WTC11 (cell line): ENCODE results near the gene RAD50.

Experiments
- ESRRA ChIP-seq: sonication (generic); formaldehyde crosslinking; IDR thresholded peaks from 2 replicates; pipeline ENCODE4 v1.8.1; 2022; ENCODE audit warnings: mild to moderate bottlenecking, missing genetic modification reagents, borderline replicate concordance
- ETV6 ChIP-seq: sonication (generic); formaldehyde crosslinking; IDR thresholded peaks from 2 replicates; pipeline ENCODE4 v1.8.1; 2022; ENCODE audit warnings: mild to moderate bottlenecking, missing genetic modification reagents
- FOXP1 ChIP-seq: sonication (generic); formaldehyde crosslinking; IDR thresholded peaks from 2 replicates; pipeline ENCODE4 v1.8.0; 2022; ENCODE audit warnings: missing genetic modification reagents, mild to moderate bottlenecking, moderate library complexity, borderline replicate concordance
- KAT7 ChIP-seq: sonication (generic); formaldehyde crosslinking; IDR thresholded peaks from 2 replicates; pipeline ENCODE4 v1.8.1; 2023; ENCODE audit warnings: missing genetic modification reagents, mild to moderate bottlenecking, borderline replicate concordance
- NFYB ChIP-seq: sonication (generic); formaldehyde crosslinking; conservative IDR thresholded peaks from 2 replicates; pipeline ENCODE4 v1.8.0; 2022; ENCODE audit warnings: low read depth, missing genetic modification reagents
- ZNF121 ChIP-seq: sonication (generic); formaldehyde crosslinking; IDR thresholded peaks from 2 replicates; pipeline ENCODE4 v1.8.0; 2023; ENCODE audit warnings: missing genetic modification reagents
- ZNF138 ChIP-seq: sonication (generic); formaldehyde crosslinking; conservative IDR thresholded peaks from 2 replicates; pipeline ENCODE4 v1.8.1; 2022; ENCODE audit warnings: mild to moderate bottlenecking, moderate library complexity, missing genetic modification reagents
- TF ChIP-seq, protein P1 (sequence below): fragments of 200-600 bp; IDR thresholded peaks from 2 replicates; pipeline ENCODE4 v1.8.0; 2022; ENCODE audit warnings: antibody characterized with exemption
- TF ChIP-seq, protein P2 (sequence below): sonication (generic); formaldehyde crosslinking; IDR thresholded peaks from 2 replicates; pipeline ENCODE4 v1.8.1; 2023; ENCODE audit warnings: mild to moderate bottlenecking, missing genetic modification reagents, moderate library complexity
- TF ChIP-seq, protein P3 (sequence below): sonication (generic); formaldehyde crosslinking; IDR thresholded peaks from 2 replicates; pipeline ENCODE4 v1.8.0; 2022; ENCODE audit warnings: mild to moderate bottlenecking, missing genetic modification reagents
- TF ChIP-seq, protein P4 (sequence below): sonication (generic); formaldehyde crosslinking; IDR thresholded peaks from 2 replicates; pipeline ENCODE4 v1.8.0; 2022; ENCODE audit warnings: mild to moderate bottlenecking, missing genetic modification reagents
- TF ChIP-seq, protein P5 (sequence below): sonication (generic); formaldehyde crosslinking; IDR thresholded peaks from 2 replicates; pipeline ENCODE4 v1.8.1; 2022; ENCODE audit warnings: mild to moderate bottlenecking, missing genetic modification reagents, moderate library complexity, borderline replicate concordance

DNA sequence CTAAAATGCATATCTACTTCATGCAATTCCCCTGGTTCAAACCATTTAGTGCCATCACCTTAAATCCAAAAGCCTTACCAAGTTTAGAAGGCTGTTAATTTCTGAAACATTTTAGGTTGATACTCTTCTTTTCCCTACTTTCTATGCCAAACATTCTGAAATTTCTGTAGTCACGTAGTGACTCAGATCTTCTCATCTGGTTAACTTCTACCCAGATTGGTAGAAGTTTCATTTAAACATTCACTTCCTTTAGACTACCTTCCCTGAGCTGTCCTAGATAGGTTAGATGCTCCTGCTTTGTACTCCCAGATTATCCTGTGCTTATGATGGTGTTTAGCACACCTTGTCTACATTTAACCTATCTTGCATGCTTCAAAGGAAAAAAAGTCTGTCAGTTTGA, 9.9 kb downstream of the RAD50 start:
- TF ChIP-seq, protein P1, sequence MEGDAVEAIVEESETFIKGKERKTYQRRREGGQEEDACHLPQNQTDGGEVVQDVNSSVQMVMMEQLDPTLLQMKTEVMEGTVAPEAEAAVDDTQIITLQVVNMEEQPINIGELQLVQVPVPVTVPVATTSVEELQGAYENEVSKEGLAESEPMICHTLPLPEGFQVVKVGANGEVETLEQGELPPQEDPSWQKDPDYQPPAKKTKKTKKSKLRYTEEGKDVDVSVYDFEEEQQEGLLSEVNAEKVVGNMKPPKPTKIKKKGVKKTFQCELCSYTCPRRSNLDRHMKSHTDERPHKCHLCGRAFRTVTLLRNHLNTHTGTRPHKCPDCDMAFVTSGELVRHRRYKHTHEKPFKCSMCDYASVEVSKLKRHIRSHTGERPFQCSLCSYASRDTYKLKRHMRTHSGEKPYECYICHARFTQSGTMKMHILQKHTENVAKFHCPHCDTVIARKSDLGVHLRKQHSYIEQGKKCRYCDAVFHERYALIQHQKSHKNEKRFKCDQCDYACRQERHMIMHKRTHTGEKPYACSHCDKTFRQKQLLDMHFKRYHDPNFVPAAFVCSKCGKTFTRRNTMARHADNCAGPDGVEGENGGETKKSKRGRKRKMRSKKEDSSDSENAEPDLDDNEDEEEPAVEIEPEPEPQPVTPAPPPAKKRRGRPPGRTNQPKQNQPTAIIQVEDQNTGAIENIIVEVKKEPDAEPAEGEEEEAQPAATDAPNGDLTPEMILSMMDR = no peak
- TF ChIP-seq, protein P2, sequence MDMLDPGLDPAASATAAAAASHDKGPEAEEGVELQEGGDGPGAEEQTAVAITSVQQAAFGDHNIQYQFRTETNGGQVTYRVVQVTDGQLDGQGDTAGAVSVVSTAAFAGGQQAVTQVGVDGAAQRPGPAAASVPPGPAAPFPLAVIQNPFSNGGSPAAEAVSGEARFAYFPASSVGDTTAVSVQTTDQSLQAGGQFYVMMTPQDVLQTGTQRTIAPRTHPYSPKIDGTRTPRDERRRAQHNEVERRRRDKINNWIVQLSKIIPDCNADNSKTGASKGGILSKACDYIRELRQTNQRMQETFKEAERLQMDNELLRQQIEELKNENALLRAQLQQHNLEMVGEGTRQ = no peak
- TF ChIP-seq ZNF121 (CRISPR knock-in tag) (no peak), NFYB (CRISPR knock-in tag) (no peak), KAT7 (no peak), ESRRA (CRISPR knock-in tag) (no peak), FOXP1 (no peak), ETV6 (CRISPR knock-in tag) (no peak), ZNF138 (CRISPR knock-in tag) (no peak)
- TF ChIP-seq, protein P3, sequence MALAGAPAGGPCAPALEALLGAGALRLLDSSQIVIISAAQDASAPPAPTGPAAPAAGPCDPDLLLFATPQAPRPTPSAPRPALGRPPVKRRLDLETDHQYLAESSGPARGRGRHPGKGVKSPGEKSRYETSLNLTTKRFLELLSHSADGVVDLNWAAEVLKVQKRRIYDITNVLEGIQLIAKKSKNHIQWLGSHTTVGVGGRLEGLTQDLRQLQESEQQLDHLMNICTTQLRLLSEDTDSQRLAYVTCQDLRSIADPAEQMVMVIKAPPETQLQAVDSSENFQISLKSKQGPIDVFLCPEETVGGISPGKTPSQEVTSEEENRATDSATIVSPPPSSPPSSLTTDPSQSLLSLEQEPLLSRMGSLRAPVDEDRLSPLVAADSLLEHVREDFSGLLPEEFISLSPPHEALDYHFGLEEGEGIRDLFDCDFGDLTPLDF (CRISPR knock-in tag) = no peak
- TF ChIP-seq, protein P4, sequence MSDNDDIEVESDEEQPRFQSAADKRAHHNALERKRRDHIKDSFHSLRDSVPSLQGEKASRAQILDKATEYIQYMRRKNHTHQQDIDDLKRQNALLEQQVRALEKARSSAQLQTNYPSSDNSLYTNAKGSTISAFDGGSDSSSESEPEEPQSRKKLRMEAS (CRISPR knock-in tag) = no peak
- TF ChIP-seq, protein P5, sequence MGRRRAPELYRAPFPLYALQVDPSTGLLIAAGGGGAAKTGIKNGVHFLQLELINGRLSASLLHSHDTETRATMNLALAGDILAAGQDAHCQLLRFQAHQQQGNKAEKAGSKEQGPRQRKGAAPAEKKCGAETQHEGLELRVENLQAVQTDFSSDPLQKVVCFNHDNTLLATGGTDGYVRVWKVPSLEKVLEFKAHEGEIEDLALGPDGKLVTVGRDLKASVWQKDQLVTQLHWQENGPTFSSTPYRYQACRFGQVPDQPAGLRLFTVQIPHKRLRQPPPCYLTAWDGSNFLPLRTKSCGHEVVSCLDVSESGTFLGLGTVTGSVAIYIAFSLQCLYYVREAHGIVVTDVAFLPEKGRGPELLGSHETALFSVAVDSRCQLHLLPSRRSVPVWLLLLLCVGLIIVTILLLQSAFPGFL (CRISPR knock-in tag) = no peak
